Stimulated activated CD8-positive, alpha-beta memory T cell treated with anti-CD3 and anti-CD28 coated beads, Interleukin-12 subunit alpha, Interleukin-12 subunit beta, amount 100 ng/mL, for 4 hours (primary cell): ENCODE results near the gene ANKDD1B.
"Not testable (repeated sequence)": the region's sequence is repeated elsewhere in the genome, so short reads cannot be mapped to it uniquely, and the experiment has no call there.

Experiments
- DNase-seq: peaks from one replicate; pipeline ENCODE4 v3.0.0-alpha.2; 2020; ENCODE audit warnings: low read depth

ANKDD1B gene

GRCh38 chr5:75611311-75612225 lies at the start of gene ANKDD1B:
ANKDD1B (plus strand) TSS chr5:75611453; CDS start chr5:75611635, 182 bp downstream.
- DNase-seq = no peak

- DNase-seq = not testable (repeated sequence)
Measured at GRCh38 chr5:75565991-75566709, 45.1 kb upstream of the ANKDD1B start.

GRCh38 chr5:75566710-75567309 lies 44.4 kb upstream of the ANKDD1B start:
- DNase-seq = no peak

DNA sequence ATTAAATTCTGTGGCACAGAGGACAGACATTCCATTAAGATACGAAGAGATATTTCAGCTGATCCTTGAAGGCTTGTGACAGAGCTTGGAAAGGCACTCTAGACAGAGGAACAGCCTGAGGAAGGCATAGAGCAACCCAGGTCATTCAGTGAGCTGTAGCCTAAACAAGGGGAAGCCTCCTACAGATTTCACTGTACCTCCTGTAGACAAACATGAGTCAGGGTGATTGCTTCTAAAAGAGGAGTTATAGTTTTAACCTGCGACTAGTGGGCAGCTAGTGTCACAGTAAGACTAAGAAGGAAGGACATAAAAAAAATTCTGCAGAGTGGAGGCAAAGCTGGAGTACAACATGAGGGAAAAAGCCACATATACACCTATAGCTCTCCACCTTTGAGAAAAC lies 43.5 kb upstream of the ANKDD1B start:
- DNase-seq = no peak

DNA sequence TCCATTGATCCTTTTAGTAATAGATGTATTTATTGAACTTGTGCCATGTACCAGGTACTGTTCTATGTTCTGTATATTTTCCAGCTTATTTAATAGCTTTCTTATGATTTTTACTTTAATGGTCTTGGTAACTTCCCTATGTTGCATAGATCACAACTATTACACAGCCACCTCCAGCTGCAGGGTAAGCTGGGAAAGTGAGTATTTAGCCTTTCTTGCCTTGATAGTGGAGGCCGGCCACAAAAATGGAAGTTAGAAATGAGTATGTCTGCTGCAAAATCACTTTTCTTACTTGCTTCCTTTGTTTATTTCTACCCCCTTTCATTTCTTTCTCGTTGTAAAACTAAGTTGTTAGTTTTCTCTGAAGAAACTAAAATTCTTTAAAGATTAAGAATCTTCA lies 43.1 kb upstream of the ANKDD1B start:
- DNase-seq = no peak

DNA sequence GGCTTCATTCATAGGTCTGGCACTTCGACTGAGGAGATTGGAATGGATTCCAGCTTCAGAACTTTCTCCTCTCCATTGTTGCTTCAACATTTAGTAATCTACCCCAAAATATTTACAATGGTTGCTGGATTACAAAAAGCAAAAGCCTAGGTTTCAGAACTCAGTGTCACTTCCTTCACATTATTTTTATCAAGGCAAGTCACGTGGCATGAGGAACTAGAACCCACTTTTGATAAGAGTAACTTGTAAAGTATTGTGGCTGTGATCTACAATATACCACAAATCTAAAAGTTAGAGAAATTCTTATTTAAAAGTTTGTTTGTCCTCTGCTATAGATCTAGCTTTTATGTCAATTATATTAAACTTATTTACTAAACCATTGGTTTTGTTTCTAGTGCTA lies 39.7 kb upstream of the ANKDD1B start:
- no peak for DNase-seq

GRCh38 chr5:75574791-75575190 lies 36.5 kb upstream of the ANKDD1B start:
- no peak for DNase-seq

GRCh38 chr5:75578280-75578679 lies 33.0 kb upstream of the ANKDD1B start:
- DNase-seq = not testable (repeated sequence)

DNA sequence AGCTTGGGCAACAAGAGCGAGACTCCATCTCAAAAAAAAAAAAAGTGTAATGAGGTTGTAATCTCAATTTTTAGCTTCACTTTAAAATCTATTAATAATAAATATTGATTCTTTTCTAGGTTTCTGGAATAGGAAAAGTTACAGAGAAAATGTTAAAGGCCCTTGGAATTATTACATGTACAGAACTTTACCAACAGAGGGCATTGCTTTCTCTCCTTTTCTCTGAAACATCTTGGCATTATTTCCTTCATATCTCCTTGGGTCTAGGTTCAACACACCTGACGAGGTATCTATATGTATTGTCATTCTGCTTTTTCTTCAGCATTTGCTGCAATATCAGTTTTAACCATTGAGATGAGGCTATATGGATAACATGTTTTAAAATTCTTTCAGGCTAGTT lies 26.6 kb upstream of the ANKDD1B start:
- no peak for DNase-seq

DNA sequence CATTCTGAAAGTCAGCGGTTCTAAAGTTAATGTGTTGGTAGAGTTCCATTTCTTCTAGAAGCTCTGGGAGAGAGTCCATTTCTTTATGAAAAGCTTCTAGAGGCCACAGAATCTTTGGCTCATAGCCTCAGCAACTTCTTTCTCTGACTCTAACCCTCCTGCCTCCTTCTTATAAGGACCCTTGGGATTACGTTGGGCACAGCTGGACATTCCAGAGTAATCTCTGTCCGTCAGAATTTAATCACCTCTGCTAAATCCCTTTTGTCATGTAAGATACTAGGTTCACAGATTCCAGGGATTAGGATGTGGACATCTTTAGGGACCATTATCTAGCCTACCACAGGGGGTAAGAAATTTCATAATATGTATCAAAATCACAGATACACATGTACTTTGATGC lies 22.6 kb upstream of the ANKDD1B start:
- no peak for DNase-seq

DNA sequence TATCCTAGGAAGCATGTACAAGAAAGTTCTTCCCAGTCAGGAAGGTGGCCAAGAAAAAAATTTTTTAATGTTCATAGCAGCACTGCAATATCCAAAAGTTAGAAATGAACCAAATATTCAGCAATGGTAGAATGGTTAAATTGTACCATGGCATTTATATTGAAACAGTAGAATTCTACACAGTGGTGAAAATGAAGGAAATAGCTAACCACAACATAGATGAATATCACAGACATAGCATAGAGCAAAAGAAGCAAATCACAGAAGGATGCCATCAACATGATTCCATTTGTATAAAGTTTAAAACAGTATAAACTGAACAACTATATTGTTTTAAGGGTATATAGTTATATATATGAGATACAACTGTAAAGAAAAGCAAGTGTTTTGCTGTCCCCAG lies 10.7 kb upstream of the ANKDD1B start:
- no peak for DNase-seq

- no peak for DNase-seq
Measured at GRCh38 chr5:75601567-75601966, 9.7 kb upstream of the ANKDD1B start.

GRCh38 chr5:75601996-75602395 lies 9.3 kb upstream of the ANKDD1B start:
- no peak for DNase-seq

GRCh38 chr5:75603371-75603770 lies 7.9 kb upstream of the ANKDD1B start:
- DNase-seq = no peak

DNA sequence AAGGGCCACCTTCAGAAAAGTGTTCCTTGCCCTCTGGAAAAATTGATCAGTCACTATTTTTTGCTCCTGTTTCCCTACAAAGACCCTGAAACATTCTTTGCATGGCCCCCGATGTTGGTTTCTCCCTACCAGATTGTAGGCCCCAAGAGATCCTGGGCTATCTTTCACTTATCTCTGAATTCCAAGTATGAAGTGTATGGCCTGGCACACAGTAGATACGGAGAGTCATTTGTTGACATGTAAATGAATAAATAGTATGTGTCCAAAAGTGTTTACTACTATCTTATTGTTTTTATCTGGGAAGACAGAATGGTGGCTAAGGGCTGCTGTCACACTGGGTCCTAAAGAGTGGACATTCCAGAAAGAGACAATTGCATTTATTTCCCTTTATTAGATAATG lies 7.4 kb upstream of the ANKDD1B start:
- DNase-seq = no peak

- not testable (repeated sequence) for DNase-seq
Measured at GRCh38 chr5:75607341-75607740, 3.9 kb upstream of the ANKDD1B start.

- DNase-seq = no peak
Measured at GRCh38 chr5:75608870-75609269, 2.4 kb upstream of the ANKDD1B start.

- no peak for DNase-seq
Measured at GRCh38 chr5:75610201-75610600, 1.1 kb upstream of the ANKDD1B start.

GRCh38 chr5:75610859-75611310 lies 368 bp upstream of the ANKDD1B start:
- not testable (repeated sequence) for DNase-seq

DNA sequence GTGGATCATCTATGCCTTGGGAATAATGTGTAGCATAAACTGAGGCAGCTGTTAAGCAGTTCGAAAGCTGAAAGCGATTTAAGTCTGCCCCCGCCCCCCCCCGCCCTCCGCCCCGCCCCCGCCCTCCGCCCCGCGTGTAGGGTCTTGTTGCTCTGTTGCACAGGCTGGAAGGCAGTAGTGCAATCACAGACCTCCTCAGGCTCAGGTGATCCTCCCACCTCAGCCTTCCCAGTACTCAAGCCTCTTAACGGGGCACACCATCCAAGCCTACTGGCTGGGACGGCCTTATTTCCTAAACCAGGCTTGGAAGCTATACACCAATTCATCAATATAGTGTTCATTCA lies 945 bp downstream of the ANKDD1B start:
- no peak for DNase-seq

DNA sequence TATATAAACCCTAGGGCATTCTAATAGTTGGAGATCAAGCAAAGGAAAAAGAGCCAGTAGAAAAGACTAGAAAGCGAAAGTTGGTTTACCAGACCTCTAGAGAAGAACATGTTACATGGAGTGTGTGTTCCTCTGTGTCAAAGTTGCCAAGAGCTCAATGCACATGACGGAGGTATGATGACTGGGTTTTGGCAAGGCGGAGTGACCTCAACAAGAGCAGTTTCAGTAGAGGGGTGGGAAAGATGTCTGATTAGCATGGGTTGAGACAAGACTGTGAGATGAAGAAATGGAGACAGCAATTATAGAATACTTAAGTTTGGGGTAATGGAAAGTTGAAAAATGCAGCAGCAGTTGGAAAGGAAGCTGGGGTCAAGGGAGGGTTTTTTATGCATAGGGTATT lies 1.6 kb downstream of the ANKDD1B start:
- no peak for DNase-seq

DNA sequence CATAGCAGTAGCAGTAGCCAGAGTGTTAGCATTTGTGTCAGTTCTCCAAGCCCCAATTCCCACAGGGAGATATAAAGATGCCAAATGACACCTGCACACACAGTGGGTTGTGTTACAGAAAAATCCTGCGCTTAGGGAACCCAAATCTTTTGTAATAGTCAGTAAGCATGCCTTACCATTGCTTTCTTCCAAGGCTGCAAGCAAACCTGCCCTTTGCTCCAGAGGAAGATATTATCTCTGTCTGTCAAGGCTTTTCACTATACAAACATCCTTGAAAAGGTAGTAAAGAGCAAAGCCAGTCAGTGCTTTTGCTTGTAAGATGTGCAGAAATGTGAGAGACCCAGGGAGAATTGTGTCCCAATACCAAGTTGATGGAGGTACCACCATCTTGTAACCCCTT lies 2.9 kb downstream of the ANKDD1B start:
- DNase-seq = no peak

- no peak for DNase-seq
Measured at GRCh38 chr5:75616371-75616881, 5.2 kb downstream of the ANKDD1B start.
